ENCODE data around the gene UROC1.

UROC1 gene

GRCh38 chr3:126519506-126520455 lies 2.2 kb upstream of the UROC1 start:
- no peak for TF ChIP-seq CTCF (IDR thresholded peaks at IDR 0.05; ENCODE audit: low read depth, low read length)
- no peak for DNase-seq (ENCODE audit: extremely low read depth, low read depth)

GRCh38 chr3:126518779-126519177 lies 1.2 kb upstream of the UROC1 start:
- DNase-seq (ENCODE audit: extremely low read depth, low read depth), result no peak
- TF ChIP-seq CTCF (IDR thresholded peaks at IDR 0.05; ENCODE audit: low read depth, low read length), result no peak

DNA sequence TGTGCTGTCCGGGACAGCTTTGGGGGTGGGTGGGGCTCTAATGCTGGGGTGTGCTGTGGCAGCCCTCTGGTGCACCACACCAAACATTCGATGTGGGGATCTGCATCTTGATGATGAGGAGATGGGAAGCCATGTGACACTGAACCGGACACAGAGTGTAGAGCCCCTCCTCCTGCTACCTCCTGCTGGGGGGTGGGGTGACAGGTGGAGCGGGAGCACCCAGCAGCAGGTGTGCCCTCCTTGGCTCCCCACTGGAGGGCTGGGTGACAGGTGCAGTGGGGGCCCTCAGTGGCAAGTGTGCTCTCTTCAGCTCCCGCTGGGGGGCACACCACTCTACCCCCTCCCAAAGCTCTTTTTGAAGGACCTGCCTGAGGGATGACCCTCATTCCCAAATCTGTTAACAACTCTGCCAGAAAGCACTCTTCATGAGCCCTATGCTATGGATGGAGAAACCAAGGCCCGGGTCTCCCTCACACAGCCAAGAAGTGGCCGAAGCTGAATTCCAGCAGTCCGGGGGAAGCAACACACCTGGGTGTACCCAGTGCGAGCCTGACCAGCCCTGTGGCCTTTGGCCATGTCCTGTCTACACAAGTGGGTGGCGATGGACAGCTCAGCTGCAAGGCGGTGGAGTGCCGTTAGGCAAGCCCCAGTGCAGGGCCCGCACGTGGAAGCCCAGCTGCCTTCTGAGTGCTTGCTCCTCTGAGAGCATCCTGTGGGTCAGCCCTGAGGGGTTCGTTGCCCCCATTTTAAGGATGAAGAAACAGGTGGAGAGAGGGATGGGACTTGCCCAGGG lies 609 bp upstream of the UROC1 start:
- DNase-seq (ENCODE audit: extremely low read depth, low read depth), result no peak
- no peak for TF ChIP-seq CTCF (IDR thresholded peaks at IDR 0.05; ENCODE audit: low read depth, low read length)

DNA sequence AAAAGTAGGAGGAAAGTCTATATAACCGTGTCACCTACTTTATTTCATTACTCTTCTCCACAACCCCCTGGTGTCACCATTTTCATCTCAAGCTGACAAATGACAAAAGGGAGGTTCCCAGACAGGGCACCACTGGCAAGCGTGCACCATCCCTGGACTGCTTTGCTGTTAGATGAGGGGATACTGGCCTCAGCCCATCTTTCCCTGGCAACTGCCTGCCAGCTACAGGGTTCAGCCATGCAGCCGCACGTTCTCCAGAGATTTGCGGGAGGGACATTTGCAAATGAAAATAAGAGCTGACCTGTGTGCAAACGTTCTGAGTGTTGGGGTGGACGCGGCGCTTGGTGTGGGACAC lies 660 bp downstream of the UROC1 start:
- DNase-seq (ENCODE audit: extremely low read depth, low read depth), result no peak
- no peak for TF ChIP-seq CTCF (IDR thresholded peaks at IDR 0.05; ENCODE audit: low read depth, low read length)

DNA sequence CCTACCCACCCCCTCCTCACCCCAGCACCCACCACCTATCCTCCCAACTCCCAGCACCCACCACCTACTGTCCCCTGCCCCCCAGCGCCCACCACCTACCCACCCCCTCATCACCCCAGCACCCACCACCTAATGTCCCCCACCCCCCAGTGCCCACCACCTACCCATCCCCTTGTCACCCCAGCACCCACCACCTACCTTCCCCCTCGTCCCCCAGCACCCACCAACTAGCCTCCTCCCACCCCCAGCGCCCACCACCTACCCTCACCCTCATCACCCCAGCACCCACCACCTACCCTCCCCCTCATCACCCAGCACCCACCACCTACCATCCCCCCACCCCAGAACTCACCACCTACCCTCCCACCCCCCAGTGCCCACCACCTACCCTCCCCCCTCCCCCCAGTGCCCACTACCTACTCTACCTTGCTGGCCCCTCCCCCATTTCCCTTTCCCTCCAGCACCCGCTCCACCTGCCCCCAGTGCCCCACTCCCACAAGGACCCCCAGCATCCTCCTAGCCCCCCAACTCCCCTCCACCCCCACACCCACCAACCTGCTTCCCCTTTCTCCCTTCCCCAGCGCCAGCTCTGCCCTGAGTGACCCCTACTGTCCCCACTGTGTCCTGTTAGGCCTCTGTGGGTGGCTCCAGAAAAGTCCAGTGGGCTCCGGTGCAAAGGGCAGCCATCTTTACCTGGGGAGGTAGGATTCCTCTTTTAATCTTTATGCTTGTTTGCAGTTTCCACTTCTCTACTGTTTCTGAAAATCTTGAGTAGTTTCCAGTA lies 1.2 kb downstream of the UROC1 start:
- TF ChIP-seq CTCF (IDR thresholded peaks at IDR 0.05; ENCODE audit: low read depth, low read length), result no peak
- no peak for DNase-seq (ENCODE audit: extremely low read depth, low read depth)

GRCh38 chr3:126515066-126515706 lies 2.4 kb downstream of the UROC1 start:
- TF ChIP-seq CTCF (IDR thresholded peaks at IDR 0.05; ENCODE audit: low read depth, low read length), result no peak
- no peak for DNase-seq (ENCODE audit: extremely low read depth, low read depth)

All from AG09319 (cell line).